HG02610 (cell line): ENCODE measurements around the gene OR1G1.
"Not testable (repeated sequence)": the region's sequence is repeated elsewhere in the genome, so short reads cannot be mapped to it uniquely, and the experiment has no call there.

Source experiments
- ATAC-seq: cut with Tn5 transposase; IDR thresholded peaks from one replicate; pipeline ENCODE4 v1.9.1; 2021; ENCODE audit warnings: mild to moderate bottlenecking, moderate library complexity; ENCODE audit not compliant: unreplicated experiment

Gene OR1G1

DNA sequence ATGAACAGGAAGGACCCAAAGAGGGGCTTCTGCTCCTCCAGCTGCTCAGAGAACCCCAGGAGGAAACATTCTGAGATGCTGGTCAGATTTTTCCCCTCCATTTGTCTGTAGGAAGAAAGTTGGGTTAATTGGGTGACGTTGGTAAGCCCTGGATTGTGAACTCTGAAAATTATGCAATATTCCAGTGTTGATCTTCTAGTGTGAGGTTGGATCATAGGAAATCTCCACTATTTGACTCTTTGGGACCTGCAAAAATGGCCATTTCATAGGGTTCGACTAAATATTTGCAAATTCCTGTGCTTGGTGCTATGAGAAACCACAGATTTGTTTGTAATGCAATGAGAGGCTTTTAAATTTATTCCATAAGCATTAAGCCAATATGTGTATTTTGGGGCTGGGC, at the start of gene OR1G1:
Gene OR1G1, minus strand, starts transcription at position 101 of the 400 bp plus-strand sequence. Its CDS starts 0 bp downstream, at position 101.
- no peak for ATAC-seq

DNA sequence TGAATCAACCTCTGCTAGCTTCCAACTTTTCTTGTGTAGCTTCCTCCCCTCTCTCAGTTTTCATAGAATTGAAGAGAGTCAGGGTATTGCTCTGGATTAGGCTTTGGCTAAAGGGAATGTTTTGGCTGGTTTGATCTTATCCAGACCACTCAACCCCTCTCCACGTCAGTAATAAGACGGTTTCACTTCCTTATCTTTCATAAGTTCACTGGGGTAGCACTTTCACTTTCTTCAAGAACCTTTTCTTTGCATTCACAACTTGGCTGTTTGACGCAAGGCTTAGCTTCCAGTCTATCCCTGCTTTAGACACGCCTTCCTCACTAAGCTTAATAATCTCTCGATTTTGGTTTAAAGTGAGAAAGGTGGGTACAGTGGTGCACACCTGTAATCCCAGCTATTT, 40.2 kb upstream of the OR1G1 start:
- ATAC-seq = no peak

DNA sequence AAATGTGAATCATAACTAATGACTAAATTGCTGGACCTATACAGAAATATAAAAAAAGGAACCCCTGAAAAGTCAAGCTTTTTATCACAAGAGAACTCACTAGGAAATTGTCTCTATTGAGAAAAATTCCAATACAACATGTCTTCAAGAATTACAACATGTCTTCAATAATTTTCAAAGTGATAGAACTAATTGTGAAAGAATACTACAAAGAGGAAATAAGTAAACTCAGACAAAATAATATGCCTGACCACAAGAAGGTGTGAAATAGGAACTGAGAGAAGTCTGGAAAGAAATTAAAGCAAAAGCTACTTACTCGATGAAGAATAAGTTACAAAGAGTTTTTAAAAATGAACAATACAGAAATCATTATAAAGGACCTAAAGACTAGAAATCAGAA, 29.9 kb upstream of the OR1G1 start:
- ATAC-seq = no peak

DNA sequence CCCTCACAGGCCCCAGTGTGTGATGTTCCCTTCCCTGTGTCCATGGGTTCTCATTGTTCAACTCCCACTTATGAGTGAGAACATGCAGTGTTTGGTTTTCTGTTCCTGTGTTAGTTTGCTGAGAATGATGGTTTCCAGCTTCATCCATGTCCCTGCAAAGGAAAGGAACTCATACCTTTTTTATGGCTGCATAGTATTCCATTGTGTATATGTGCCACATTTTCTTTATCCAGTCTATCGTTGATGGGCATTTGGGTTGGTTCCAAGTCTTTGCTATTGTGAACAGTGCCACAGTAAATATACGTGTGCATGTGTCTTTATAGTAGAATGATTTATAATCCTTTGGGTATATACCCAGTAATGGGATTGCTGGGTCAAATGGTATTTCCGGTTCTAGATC, 10.1 kb upstream of the OR1G1 start:
- ATAC-seq = not testable (repeated sequence)

DNA sequence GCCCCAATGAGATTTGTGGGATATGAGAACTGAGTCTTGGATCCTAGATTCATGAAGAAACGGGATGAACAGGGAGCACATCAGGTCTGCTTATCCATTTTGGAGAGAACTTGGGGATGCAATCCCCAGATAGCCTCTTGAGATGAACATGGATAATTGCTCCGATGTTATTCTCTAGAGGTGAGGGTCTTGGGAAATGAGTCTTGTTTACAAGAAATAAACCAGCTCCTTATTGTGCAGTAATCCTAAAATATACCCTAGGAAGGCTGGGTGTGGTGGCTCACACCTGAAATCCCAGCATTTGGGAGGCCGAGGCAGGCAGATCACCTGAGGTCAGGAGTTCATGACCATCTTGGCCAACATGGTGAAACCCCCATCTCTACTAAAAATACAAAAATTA, 23.0 kb downstream of the OR1G1 start, which contains the start of gene OR1D2:
Gene OR1D2, minus strand, starts transcription at position 101 of the 400 bp plus-strand sequence. CDS start 11,426 bp downstream, outside the sequence.
- ATAC-seq = no peak
